Measurements from ENCODE around the gene LARP4B. TPM values are rescaled to one million over a fixed set of nuclear protein-coding genes. Genes with fewer than 3 reads are reported as not detected.

The LARP4B gene
- total and polyA plus RNA-seq, 2 donors (not counting 1 experiment from before 2014, with no cell fraction given) = 35.6 to 129 TPM

- ATAC-seq (ENCODE audit: low read depth) = no peak
- intact Hi-C loops (cut with micrococcal nuclease) = loop anchor here (5.0 kb wide), 1 partner anchor 302 kb away; no protein-coding TSS in a partner anchor
- peaks cover 8 to 90% of the 10 kb centered on the region in 2 experiments for H3K36me3 ChIP-seq (replicated peaks in 1 of 2; ENCODE audit: control extremely low read depth in 1 of 2, control insufficient read depth in 1 of 2, extremely low read depth in 1 of 2, insufficient read depth in 2 of 2, low read length in 1 of 2)
These were observed 116.8 kb downstream of the LARP4B start for GRCh38 chr10:814536-815302.

More at GRCh38 chr10:814536-815302, 116.8 kb downstream of the LARP4B start:
- POLR2A ChIA-PET = no interaction called here
- Mint-ChIP-seq H3K9me3 (ENCODE audit: insufficient read depth) (no peaks in the 10 kb centered on the region), H3K27me3 (no peaks in the 10 kb centered on the region), H3K4me1 (peaks cover 24% of the 10 kb centered on the region), H3K27ac (no peak overlapping the region), H3K4me3 (no peak overlapping the region)
- no peak for DNase-seq
- CTCF ChIA-PET = no interaction called here
- Histone ChIP-seq H2AFZ (ENCODE audit: insufficient read depth, low read depth, low read length, poor library complexity, severe bottlenecking) (no peak overlapping the region), H3K27me3 (replicated peaks in 1 of 4; ENCODE audit: control extremely low read depth in 1 of 4, control insufficient read depth in 3 of 4, insufficient read depth in 4 of 4, low read length in 3 of 4) (no peaks in the 10 kb centered on the region), H3K9ac (ENCODE audit: low read length) (no peak overlapping the region), H3K79me2 (ENCODE audit: control insufficient read depth, insufficient read depth, low read length) (peaks cover 3% of the 10 kb centered on the region), H3K4me2 (replicated peaks; ENCODE audit: low read depth, low read length, poor library complexity, severe bottlenecking) (no peak overlapping the region), H4K20me1 (ENCODE audit: control insufficient read depth, insufficient read depth, low read length, poor library complexity, severe bottlenecking) (no peaks in the 10 kb centered on the region), H3K4me3 (ENCODE audit: control extremely low read depth in 1 of 5, extremely low read depth in 1 of 5, insufficient read depth in 1 of 5, low read depth in 2 of 5, low read length in 4 of 5) (no peak overlapping the region), H3K4me1 (ENCODE audit: control insufficient read depth in 2 of 2, insufficient read depth in 2 of 2, low read length in 2 of 2) (peaks cover 3 to 19% of the 10 kb centered on the region in 2 donors), H3K27ac (ENCODE audit: low read length in 2 of 2) (no peak overlapping the region), H3K9me3 (ENCODE audit: control extremely low read depth in 1 of 3, control insufficient read depth in 2 of 3, insufficient read depth in 1 of 3, low read length in 2 of 3) (no peaks in the 10 kb centered on the region)
- WGBS (ENCODE audit: insufficient coverage) = 99% methylated on average over 28 of the region's 34 CpGs
- TF ChIP-seq CTCF (IDR thresholded peaks at IDR 0.05) = no peak
- no peak for TF ChIP-seq EZH2 (IDR thresholded peaks at IDR 0.05; ENCODE audit: borderline replicate concordance, insufficient read depth, low read depth, low read length, poor library complexity, severe bottlenecking)

Data from B cell (primary cell).